Left lobe of liver (tissue), 2 donors: Measurements from ENCODE around the gene TMEM221. TPM values are rescaled to one million over a fixed set of nuclear protein-coding genes. Genes with fewer than 3 reads are reported as not detected.
A peak's percentile ranks its signal among the peaks of the same experiment; 100 is the strongest.
"Not testable (repeated sequence)": the region's sequence is repeated elsewhere in the genome, so short reads cannot be mapped to it uniquely, and the experiment has no call there.

Experiments
- ATAC-seq: fragments of 200-7000 bp; cut with Tn5 transposase; one replicate; pipeline ENCODE4 v1.9.1; 2020; ENCODE audit warnings: mild to moderate bottlenecking, moderate library complexity
- DNase-seq: peaks from one replicate; pipeline ENCODE4 v3.0.0-alpha.2; 2020; ENCODE audit warnings: low spot score
- total RNA-seq: library from RNA; stranded (reverse); gene quantifications from one replicate; pipeline ENCODE4 v1.2.1, GENCODE V29; 2021
- donor health status: DM: no; HTN: no; CAD: no; lungs with moderate emphysema.
- donor health status: DM: no; HTN: yes; CAD: no.

The TMEM221 gene
- total RNA-seq, 1 donor from 2014 or later = 0.15 TPM

DNA sequence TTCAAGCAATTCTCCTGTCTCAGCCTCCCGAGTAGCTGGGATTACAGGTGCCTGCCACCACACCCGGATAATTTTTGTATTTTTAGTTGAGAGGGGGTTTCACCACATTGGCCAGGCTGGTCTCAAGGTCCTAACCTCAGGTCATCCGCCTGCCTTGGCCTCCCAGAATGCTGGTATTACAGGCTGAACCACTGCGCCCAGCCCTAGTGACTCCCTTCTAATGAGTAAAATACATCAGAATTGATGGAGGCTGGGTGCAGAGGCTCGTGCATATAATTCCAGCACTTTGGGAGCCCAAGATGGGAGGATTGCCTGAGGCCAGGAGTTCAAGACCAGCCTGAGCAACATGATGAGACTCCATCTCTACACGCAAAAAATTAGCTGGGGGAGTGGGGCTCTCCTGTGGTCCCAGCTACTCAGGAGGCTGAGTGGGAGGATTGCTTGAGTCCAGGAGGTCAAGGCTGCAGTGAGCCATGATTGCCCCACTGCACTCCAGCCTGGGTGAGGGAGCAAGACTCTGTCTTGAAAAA, 26.6 kb upstream of the TMEM221 start:
- DNase-seq, ATAC-seq: not testable (repeated sequence)

DNA sequence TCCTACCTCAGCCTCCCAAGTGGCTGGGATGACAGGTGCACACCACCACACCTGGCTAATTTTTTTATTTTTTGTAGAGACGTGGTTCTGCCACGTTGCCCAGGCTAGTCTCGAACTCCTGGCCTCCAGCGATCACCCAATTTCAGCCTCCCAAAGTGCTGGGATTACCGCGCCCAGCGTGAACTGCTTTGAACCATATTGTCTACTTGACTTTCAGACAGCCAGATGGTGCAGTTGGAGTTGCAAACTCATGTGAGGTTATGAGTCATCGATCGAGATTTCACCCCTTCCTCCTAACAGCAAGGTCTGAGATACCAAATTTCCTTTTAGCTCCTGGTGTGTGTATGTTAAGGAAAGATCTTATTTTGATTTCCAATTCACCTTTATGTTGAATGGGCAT, 24.6 kb upstream of the TMEM221 start:
- DNase-seq = no peak

DNA sequence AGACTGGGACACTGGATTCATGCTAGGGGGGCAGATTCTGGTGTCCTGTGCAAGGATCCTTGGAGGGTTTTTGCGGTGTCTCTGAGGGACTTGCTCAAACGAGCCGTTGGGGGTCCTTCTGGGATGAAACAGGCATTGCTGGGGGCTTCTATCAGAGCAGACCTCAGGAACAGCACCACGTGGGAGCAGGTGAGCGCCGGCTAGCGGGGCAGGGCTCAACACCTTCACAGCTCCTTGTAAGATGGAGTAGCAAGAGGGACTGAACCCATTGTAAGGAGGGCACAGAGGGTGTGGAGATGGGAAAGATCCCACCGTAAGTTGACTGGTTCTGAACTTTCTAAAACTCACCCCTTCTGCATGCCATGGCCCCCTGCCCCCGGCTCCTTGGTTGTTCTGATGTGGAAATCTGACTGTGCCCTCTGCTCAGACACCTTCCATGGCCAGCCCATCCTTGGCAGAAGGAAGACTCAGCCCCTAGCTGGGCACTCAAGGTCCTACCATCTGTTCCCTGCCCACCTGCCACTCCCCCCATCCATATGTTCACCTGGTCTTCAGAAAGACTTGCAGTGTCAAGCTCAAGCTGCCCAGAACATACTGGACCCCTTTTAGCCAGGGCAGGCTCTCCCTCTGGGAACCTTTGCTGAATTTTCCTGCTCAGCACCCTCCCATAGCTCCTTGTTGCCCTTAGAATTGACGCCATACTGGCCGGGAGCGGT, 23.1 kb upstream of the TMEM221 start:
- DNase-seq (no peak), ATAC-seq (no peak)

More for the DNA sequence above, 24.6 kb upstream of the TMEM221 start:
- ATAC-seq = no peak

DNA sequence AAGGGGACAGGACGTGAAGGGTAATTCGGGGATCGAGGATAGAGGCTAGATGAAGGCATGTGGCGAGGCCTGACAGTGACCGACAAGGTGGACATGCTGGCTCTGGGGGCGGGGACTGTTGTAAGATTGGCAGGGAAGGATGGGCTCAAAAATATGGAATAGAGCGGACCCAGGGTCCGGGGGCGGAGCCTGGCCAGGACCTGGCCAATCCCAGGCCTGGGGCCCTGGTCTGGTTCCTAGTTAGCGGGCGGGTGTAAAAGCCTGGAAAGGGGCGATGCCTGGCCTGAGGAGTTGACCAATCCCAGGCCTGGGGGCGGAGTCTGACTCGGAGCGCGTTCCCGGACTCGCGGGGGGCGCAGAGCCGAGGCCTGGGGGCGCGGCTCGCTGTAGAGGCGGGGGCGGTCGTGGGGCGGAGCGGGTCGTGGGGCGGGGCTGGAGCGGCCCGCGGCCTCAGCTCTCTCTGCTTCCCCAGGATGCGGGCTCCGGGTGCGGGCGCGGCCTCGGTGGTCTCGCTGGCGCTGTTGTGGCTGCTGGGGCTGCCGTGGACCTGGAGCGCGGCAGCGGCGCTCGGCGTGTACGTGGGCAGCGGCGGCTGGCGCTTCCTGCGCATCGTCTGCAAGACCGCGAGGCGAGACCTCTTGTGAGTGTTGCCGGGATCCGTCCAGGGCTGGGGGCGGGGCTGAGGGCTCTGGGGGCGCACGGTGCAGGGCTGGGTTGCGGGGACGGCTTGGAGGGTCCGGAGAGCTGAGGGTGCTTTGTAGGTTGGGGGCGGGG, 21.8 kb upstream of the TMEM221 start, which contains the start of gene SLC27A1:
Gene SLC27A1 (plus strand): TSS at position 457 of the 774 bp plus-strand sequence. CDS start 17 bp downstream, at position 474.
- ATAC-seq = peak; percentile 88
- DNase-seq = peak; percentile 99

DNA sequence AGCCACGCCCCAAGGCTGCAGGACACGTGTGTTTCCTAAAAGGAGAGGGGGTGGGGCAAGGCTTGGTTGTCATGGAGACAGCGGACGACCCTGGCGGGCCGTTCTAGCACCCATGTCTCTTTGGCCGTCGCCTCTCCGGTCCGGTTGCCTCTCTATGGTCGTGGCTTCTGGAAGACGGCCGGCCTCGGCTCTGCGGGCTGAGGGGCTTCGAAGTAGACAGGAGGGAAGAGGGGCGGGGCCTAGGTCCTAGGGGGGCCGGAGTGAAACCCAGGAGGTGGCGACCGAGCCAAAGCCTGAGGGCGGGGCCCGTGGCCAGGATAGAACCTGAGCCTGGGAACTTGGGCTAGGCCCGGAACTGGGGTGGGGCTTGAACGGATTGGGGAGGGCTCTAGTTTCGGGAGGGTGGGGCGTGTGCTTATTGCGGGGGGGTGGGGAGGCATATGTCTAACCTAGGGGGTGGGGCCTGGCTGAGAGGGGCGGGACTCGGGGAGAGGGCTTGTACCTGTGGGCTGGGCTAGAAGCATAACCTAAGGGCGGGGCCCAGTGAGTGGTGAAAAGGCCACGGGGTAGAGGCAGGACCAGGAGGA, 21.1 kb upstream of the TMEM221 start:
- peak; percentile 84 for ATAC-seq

DNA sequence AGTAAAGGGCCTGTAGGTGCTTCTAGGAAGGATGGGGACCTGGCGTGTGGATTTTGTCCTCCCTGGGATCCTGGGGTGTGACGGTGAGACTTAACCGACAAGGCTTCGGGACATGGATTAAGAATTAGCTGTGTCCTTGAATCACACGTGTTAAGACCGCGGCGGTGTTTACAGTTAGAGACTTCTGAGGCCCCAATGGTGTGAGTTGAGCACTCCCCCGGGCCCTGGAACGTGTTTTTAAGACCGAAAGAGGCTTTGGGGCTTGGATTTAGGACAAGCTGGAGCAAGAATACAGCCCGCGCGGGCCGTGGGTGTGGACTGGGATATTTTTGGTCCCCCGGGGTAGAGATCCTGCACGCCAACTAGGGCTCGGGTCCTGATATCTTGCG, 20.6 kb upstream of the TMEM221 start:
- no peak for ATAC-seq
- DNase-seq = no peak

More for the DNA sequence above, 21.1 kb upstream of the TMEM221 start:
- DNase-seq = peak; percentile 95

DNA sequence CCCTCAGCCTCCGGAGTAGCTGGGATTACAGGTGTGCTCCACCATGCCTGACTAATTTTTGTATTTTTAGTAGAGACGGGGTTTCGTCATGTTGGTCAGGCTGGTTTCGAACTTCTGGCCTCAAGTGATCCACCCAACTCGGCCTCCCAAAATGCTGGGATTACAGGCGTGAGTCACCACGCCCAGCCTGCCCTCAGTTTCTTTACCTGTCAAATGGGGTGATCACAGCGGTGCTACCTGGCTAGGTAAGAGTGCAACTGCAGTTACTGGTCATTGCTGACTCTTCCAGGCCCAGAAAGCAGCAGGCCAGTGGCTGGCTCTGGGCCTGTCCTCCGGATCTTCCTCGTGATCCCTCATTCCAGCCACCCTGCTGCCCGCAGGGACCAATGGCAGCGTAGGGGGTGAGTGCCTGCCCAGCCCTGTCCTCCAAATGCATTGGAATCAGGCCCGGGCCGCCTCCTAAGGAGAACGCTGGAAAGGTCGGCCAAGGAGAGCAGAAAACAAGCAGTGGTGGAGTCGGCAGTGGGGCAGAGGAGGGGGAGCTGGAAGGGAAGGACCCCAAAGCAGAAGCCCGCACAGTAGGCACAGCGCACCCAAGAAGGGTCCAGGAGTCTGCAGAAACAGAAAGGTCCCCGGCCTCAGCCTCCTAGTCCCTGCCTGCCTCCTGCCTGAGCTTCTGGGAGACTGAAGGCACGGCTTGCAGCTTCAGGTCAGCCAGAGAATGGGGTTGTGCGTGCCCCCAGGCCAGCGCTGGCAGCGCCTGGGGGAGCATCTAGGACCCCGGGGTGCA, 20.0 kb upstream of the TMEM221 start:
- ATAC-seq (no peak), DNase-seq (no peak)

DNA sequence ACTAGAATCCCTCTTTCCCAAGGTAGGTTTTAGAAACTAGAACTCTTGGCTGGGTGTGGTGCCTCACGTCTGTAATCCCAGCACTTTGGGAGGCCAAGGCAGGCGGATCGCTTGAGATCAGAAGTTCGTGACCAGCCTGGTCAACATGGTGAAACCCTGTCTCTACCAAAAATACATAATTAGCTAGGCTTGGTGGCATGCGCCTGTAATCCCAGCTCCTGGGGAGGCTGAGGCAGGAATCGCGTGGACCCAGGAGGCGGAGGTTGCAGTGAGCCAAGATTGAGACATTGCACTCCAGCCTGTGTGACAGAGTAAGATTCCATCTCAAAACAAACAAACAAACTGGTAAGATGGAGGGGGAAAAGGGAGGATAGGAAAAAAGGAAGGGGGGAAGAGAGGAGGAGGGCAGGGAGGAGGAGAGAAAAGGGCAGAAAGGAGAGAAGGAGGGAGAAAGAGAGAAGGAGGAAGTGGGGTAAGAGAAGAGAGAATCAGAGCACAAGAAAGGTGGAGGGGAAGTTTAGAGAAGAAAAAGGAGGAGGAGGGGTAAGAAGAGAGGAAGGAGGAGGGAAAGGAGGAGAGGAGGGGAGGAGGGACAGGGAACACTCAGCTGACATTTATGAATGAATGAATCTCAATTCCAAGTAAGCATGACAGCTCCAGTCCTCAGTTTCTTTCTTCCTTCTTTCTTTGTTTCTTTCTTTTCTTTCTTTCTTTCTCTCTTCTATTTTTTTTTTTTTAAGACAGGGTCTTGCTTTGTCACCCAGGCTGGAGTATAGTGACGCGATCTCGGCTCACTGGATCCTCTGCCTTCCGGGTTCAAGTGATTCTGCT, 19.2 kb upstream of the TMEM221 start:
- DNase-seq (no peak), ATAC-seq (no peak)

DNA sequence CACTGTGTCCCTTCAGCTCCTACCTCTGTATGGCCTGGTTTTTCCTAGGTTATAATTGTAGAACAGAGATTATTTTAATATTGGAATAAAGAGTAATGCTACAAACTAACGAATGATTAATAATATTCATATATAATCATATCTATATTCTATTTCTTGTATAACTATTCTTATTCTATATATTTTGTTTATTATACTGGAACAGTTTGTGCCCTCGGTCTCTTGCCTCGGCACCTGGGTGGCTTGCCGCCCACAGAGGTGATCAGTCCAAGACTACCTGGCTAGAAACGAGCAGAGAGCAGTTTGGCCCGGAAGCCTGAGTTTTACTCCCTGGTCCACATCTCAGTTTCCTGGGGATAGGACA, 18.0 kb upstream of the TMEM221 start:
- DNase-seq = no peak
- no peak for ATAC-seq

DNA sequence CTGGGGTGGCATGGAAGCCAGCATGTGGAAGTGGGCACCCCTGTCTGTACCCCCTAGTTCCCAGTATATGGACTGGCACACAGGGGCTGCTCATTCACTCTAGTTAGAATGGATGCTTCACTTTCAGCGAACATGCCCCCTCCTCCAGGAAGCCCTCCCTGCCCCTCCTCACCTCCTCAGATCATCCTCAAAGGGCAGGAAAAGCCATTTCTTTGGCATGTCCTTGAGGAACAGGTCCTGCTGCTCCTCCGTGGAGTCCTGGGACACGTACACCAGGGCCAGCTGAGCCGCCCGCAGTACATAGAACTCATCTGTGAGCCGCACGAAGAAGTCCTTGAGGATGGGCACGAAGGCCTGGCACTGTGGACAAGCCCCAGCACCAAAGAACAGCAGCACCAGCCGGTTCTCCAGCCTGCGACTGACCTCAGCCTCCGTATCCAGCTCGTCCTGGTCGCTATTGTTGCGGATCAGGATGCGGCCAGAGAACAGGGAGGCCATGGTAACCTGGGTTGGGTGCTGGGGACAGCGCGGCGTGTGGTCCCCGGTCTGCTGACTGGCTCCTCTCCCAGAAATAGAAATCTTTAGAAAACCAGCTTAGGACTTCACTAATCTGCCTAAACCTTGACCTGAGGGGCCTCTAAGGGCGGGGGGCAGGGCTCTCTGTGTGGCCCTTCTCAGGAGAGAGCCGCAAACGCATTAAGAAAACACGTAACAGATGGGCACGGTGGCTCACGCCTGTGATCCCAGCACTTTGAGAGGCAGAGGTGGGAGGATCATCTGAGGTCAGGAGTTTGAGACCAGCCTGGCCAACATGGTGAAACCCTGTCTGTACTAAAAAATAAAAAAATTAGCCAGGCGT, 12.1 kb upstream of the TMEM221 start, which contains the start of gene NXNL1:
Gene NXNL1 (minus strand): TSS at position 555 of the 859 bp plus-strand sequence. CDS start 57 bp downstream, at position 498.
- DNase-seq = no peak

DNA sequence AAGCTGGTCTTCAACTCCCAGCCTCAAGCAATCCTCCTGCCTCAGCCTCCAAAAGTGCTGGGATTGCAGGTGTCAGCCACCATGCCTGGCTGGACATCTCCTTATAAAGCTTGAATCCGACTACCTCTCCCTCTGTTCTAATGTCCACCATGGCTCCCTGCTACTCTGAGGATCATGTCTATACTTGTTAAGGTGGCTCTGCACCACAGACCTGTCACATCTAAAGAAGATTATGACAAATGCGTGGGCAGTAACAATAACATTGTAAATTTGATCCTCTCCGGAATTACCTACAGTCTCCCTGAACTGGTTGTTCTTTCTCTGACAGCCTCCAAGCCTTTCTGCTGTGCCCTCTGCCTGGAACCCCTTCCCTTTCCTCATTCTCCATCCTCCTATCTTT, 10.5 kb upstream of the TMEM221 start:
- no peak for ATAC-seq
- no peak for DNase-seq

More for the DNA sequence above, 12.1 kb upstream of the TMEM221 start, which contains the start of gene NXNL1:
- no peak for ATAC-seq

DNA sequence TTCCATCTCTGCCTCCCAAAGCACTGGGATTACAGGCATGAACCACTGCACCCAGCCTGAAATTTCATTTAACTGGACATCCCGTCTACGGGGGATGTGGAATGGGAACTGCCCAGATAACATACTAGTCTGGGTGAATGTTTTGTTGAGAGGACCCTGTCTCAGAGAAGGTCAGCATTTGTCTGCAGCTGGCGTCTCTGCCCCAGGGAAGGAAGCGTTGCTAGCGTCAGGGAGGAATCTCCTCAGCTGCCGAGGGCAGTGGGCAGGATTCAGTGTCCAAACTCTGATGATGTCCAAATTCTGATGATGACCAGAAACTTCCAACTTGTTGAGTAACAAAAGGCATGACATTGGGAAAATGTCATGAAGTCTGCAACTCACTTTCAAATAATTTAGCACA, 9.1 kb upstream of the TMEM221 start:
- DNase-seq (no peak), ATAC-seq (no peak)

DNA sequence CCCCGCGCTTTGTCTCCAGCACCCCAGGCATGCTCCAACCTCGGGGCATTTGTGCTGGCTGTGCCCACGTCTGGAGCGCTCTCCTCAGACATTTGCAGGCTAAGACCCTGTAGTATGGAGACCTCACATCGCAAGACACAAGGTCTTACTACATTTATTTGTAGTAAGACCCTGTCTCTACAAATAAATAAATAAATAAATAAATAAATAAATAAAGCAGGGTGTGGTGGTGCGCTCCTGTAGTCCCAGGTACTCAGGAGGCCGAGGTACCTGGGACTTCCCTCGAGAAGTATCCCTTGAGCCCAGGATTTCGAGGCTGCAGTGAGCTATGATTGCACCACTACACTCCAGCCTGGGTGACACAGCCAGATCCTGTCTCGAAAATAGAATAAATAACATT, 7.7 kb upstream of the TMEM221 start:
- ATAC-seq (no peak), DNase-seq (no peak)

DNA sequence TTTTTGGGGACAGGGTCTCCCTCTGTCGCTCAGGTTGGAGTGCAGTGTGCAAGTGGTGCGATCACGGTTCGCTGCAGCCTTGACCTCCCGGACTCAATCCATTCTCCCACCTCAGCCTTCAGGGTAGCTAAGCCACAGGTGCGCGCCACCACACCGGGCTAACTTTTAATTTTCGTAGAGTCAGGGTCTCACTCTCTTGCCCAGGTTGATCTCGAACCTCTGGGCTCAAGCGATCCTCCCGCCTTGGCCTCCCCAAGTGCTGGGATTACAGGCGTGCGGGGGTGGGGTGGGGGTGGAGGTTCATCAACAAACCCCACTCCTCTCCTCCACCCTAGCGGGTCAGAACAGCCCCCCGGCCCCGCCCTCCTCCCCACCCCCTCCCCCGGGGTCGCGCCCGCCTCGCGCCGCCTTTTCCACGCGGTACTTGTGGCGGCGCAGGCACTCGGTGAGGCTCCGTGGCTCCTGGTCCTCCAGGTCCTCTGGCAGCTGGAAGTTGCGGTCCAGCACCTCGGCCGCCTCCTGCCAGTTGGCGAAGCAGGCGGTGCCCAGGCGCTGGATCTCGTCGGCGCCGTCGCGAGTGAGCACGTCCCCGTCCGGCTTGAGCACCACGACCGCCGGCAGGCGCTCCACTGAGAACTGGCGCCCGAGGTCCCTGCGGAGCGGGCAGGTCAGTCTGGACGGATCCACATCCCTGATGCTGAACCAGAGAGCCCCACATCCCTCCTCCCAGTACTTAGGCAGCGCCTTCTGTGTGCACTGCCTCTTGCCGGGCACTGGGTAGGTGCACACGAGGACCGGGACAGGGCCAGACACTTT, 7.0 kb upstream of the TMEM221 start:
- no peak for DNase-seq
- no peak for ATAC-seq

DNA sequence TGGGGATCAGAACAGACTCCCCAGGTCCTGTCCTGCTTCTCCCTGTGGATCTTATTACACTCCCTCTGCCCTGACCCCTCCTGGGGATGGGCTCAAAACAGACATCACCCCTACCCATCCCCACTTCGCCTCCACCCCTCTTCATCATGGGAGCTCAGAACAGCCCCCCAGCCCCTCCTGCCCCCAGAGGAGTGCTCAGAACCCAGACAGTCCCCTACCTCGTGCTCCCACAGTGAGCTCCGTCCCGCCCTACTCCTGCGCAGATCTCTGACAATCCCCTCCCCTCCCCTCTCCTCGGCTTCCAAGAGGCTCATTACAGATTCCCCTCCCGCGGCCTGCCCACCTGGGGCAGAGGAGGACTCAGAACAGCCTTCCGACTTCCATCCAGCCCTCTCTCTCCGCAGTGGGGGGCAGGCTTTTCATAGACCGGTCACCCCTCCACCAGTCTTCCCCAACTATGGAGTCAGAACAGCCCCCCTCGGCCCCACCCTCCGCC, 6.2 kb upstream of the TMEM221 start:
- DNase-seq = no peak
- ATAC-seq = no peak

DNA sequence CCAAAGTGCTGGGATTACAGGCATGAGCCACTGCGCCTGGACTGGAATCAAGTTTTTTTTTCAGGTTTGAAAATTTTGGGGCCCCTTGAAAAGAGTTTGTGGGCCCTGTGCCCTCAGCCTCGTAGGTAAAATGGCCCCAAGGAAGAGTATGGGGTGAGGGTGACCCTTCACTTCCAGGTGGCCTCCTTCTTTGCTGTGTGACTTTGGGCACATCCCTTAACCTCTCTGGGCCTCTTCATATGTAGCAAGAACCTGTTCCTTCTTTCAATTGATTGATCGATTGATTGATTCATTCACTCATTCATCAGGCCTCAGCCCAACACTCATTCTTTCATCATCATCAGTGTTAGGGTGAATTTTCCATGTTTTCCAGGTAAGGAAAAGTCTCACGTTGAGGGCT, 3.4 kb upstream of the TMEM221 start:
- DNase-seq (no peak), ATAC-seq (no peak)

DNA sequence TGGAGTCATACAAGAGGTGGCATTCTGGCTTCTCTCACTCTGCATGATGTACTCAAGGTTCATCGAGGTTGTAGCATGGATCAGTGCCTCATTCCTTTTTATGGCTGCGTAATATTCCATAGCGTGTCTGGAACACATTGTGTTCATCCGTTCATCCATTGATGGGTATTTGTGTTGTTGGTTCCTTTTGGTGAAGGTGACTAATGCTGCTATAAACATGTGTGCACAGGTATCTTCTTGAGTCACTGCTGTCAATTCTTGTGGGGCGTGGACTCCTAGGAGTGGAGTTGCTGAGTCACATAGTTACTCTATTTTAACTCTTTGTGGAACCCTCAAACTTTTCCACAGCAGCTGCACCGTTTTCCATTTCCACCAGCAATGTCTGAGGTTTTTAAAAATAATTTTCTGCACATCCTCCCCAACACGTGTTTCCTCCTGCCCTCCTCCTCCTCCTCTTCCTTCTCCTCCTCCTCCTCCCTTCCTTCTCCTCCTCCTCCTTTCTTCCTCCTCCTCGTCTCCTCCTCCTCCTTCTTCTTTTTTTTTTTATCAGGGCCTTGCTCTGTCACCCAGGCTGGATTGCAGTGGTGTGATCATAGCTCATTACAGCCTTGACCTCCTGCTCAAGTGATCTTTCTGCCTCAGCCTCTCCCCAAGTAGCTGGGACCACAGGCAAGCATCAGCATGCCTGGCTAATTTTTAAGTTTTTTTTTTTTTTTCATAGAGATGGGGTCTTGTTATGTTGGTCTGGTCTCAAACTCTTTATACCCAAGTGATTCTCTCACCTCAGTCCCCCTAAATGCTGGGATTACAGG, 2.0 kb upstream of the TMEM221 start:
- no peak for ATAC-seq
- no peak for DNase-seq
